Measurements from ENCODE around the gene RIBC2. TPM values are rescaled to one million over a fixed set of nuclear protein-coding genes. Genes with fewer than 3 reads are reported as not detected.

RIBC2 gene
- total RNA-seq, 4 donors from 2014 or later, result not detected

GRCh38 chr22:45421349-45422055 lies 8.0 kb downstream of the RIBC2 start:
- DNase-seq (ENCODE audit: extremely low spot score), result no peak
- 79% methylated on average over 2 of the region's 2 CpGs for WGBS
- H3K4me1 ChIP-seq, result no peaks in the 10 kb centered on the region
- H3K9me3 ChIP-seq, result no peaks in the 10 kb centered on the region
- peaks cover 0 to 4% (median 0%) of the 10 kb centered on the region in 4 donors for H3K27me3 ChIP-seq
- H3K4me3 ChIP-seq, result no peak overlapping the region
- intact Hi-C loops (cut with DNase I), result no loop called here
- no peak overlapping the region for H3K27ac ChIP-seq (replicated peaks in 1 of 4)
- H3K36me3 ChIP-seq, result no peaks in the 10 kb centered on the region
- TF ChIP-seq POLR2A (IDR thresholded peaks at IDR 0.05; ENCODE audit: low read depth), result no peak
- no peak for TF ChIP-seq CTCF (IDR thresholded peaks at IDR 0.05)
- no peak for TF ChIP-seq POLR2AphosphoS5 (IDR thresholded peaks at IDR 0.05)
- no peak for TF ChIP-seq EP300 (IDR thresholded peaks at IDR 0.05)

- peaks cover 0 to 8% (median 0%) of the 10 kb centered on the region in 4 donors for H3K27me3 ChIP-seq
- no peaks in the 10 kb centered on the region for H3K4me1 ChIP-seq
- H3K36me3 ChIP-seq, result no peaks in the 10 kb centered on the region
- no peak overlapping the region for H3K4me3 ChIP-seq
- intact Hi-C loops (cut with DNase I), result no loop called here
- DNase-seq (ENCODE audit: extremely low spot score), result no peak
- TF ChIP-seq POLR2AphosphoS5 (IDR thresholded peaks at IDR 0.05) (no peak), POLR2A (IDR thresholded peaks at IDR 0.05; ENCODE audit: low read depth) (no peak), CTCF (IDR thresholded peaks at IDR 0.05) (no peak), EP300 (IDR thresholded peaks at IDR 0.05) (no peak)
- H3K9me3 ChIP-seq, result no peaks in the 10 kb centered on the region
- no peak overlapping the region for H3K27ac ChIP-seq (replicated peaks in 1 of 4)
- 86% methylated on average over 12 of the region's 14 CpGs for WGBS
Observed at GRCh38 chr22:45422237-45422983, 8.9 kb downstream of the RIBC2 start.

GRCh38 chr22:45423524-45423923 lies 10.0 kb downstream of the RIBC2 start:
- Histone ChIP-seq H3K36me3 (no peaks in the 10 kb centered on the region), H3K27ac (replicated peaks in 1 of 4) (no peak overlapping the region), H3K4me3 (no peak overlapping the region), H3K4me1 (no peaks in the 10 kb centered on the region), H3K27me3 (peaks cover 0 to 13% (median 0%) of the 10 kb centered on the region in 4 donors), H3K9me3 (no peaks in the 10 kb centered on the region)
- TF ChIP-seq CTCF (IDR thresholded peaks at IDR 0.05) (no peak), POLR2A (IDR thresholded peaks at IDR 0.05; ENCODE audit: low read depth) (no peak), EP300 (IDR thresholded peaks at IDR 0.05) (no peak), POLR2AphosphoS5 (IDR thresholded peaks at IDR 0.05) (no peak)
- intact Hi-C loops (cut with DNase I), result no loop called here
- 81% methylated on average over 4 of the region's 4 CpGs for WGBS
- no peak for DNase-seq (ENCODE audit: extremely low spot score)

GRCh38 chr22:45424241-45424731 lies 10.8 kb downstream of the RIBC2 start:
- DNase-seq (ENCODE audit: extremely low spot score), result no peak
- Histone ChIP-seq H3K27ac (replicated peaks in 1 of 4) (no peak overlapping the region), H3K27me3 (peaks cover 0 to 13% (median 0%) of the 10 kb centered on the region in 4 donors), H3K4me3 (no peak overlapping the region), H3K9me3 (no peaks in the 10 kb centered on the region), H3K36me3 (no peaks in the 10 kb centered on the region), H3K4me1 (no peaks in the 10 kb centered on the region)
- intact Hi-C loops (cut with DNase I), result no loop called here
- TF ChIP-seq EP300 (IDR thresholded peaks at IDR 0.05) (no peak), POLR2AphosphoS5 (IDR thresholded peaks at IDR 0.05) (no peak), POLR2A (IDR thresholded peaks at IDR 0.05; ENCODE audit: low read depth) (no peak), CTCF (IDR thresholded peaks at IDR 0.05) (no peak)
- WGBS, result 95% methylated on average over 4 of the region's 14 CpGs
